Keratinocyte (primary cell): ENCODE data around the gene NR1D2. TPM values are rescaled to one million over a fixed set of nuclear protein-coding genes. Genes with fewer than 3 reads are reported as not detected.

ENCODE experiments used
- DNase-seq: peaks from one replicate; pipeline ENCODE4 v3.0.0-alpha.2; 2011; ENCODE audit warnings: low read depth, missing footprints, low spot score
- FAIRE-seq: peaks from 2 replicates; lab custom pipeline; 2011; peaks lifted over from hg19 to GRCh38; lab: Jason Lieb, UNC
- H2AFZ ChIP-seq: 2 replicates; pipeline ENCODE4 v1.6.0; 2012; ENCODE audit warnings: low read length, control low read depth, inconsistent platforms; ENCODE audit not compliant: control insufficient read depth
- H3K27ac ChIP-seq: 2 replicates; pipeline ENCODE4 v1.5.1; 2011; ENCODE audit warnings: low read length; ENCODE audit not compliant: control insufficient read depth, insufficient read depth
- H3K27me3 ChIP-seq: 3 replicates; pipeline ENCODE4 v1.6.0; 2011; ENCODE audit warnings: low read length; ENCODE audit not compliant: control insufficient read depth, insufficient read depth; ENCODE audit errors: extremely low read depth
- H3K36me3 ChIP-seq, 2 experiments: 2 replicates in 1 of 2; 3 replicates in 1 of 2; pipeline ENCODE4 v1.5.1; 2011; ENCODE audit warnings: low read length in 2 of 2, mild to moderate bottlenecking in 1 of 2; ENCODE audit not compliant: control insufficient read depth in 2 of 2, insufficient read depth in 2 of 2; ENCODE audit errors: extremely low read depth in 1 of 2
- H3K4me1 ChIP-seq: 3 replicates; pipeline ENCODE4 v1.5.1; 2011; ENCODE audit warnings: low read length; ENCODE audit not compliant: control insufficient read depth, insufficient read depth; ENCODE audit errors: extremely low read depth
- H3K4me2 ChIP-seq: 3 replicates; pipeline ENCODE4 v1.6.0; 2011; ENCODE audit warnings: low read depth, low read length; ENCODE audit not compliant: control insufficient read depth, insufficient read depth; ENCODE audit errors: extremely low read depth
- H3K4me3 ChIP-seq, 3 experiments: fragments of 200-600 bp in 1 of 3; sonication (generic) in 1 of 3; 2 replicates in 2 of 3; 3 replicates in 1 of 3; pipeline ENCODE4 v1.5.1; 2011 to 2016; ENCODE audit warnings: low read length in 3 of 3, mild to moderate bottlenecking in 3 of 3, control low read depth in 2 of 3, inconsistent platforms in 1 of 3, low read depth in 1 of 3, mixed read lengths in 1 of 3, mixed run types in 1 of 3, moderate library complexity in 1 of 3; ENCODE audit not compliant: control insufficient read depth in 2 of 3, insufficient read depth in 2 of 3; ENCODE audit errors: extremely low read depth in 1 of 3
- H3K79me2 ChIP-seq: 2 replicates; pipeline ENCODE4 v1.6.0; 2012; ENCODE audit warnings: low read length; ENCODE audit not compliant: control insufficient read depth, insufficient read depth
- H3K9ac ChIP-seq: 3 replicates; pipeline ENCODE4 v1.6.0; 2011; ENCODE audit warnings: low read length; ENCODE audit not compliant: control insufficient read depth, insufficient read depth; ENCODE audit errors: extremely low read depth
- H3K9me1 ChIP-seq: 3 replicates; pipeline ENCODE4 v1.6.0; 2011; ENCODE audit warnings: low read length; ENCODE audit not compliant: control insufficient read depth, insufficient read depth; ENCODE audit errors: extremely low read depth
- H3K9me3 ChIP-seq: 2 replicates; pipeline ENCODE4 v1.5.1; 2012; ENCODE audit warnings: low read depth, low read length; ENCODE audit not compliant: control insufficient read depth
- H4K20me1 ChIP-seq: 3 replicates; pipeline ENCODE4 v1.6.0; 2011; ENCODE audit warnings: low read length; ENCODE audit not compliant: control insufficient read depth, insufficient read depth; ENCODE audit errors: extremely low read depth
- EZH2 ChIP-seq: IDR thresholded peaks from one replicate; pipeline ENCODE4 v1.6.1; 2012; ENCODE audit warnings: inconsistent platforms, mild to moderate bottlenecking, low read length, moderate library complexity
- dilution Hi-C: fragments of 300-500 bp; cut with MboI; formaldehyde crosslinking; loops from one replicate; pipeline ENCODE4 v1.7.0; 2020; ENCODE audit warnings: low sequenced_read_pairs; ENCODE audit not compliant: extremely low pct_ligation_motif_present
- polyA plus RNA-seq, 5 experiments: library from polyadenylated mRNA; depleted of rRNA in 3 of 5; stranded (reverse) in 3 of 5; stranded (forward) in 1 of 5; unstranded in 1 of 5; fragments of >200 nt; gene quantifications; 1 replicate in 1 of 5; 2 replicates in 3 of 5; 3 replicates in 1 of 5; pipeline versions ENCODE4 v1.2.1 to v1.2.3, GENCODE V29; 2011 to 2012; ENCODE audit warnings: missing spikeins in 2 of 5, low read depth in 1 of 5, low replicate concordance in 1 of 5
- TF ChIP-seq, protein P1 (sequence below), 3 experiments: IDR thresholded peaks in 1 of 3; conservative IDR thresholded peaks in 1 of 3; optimal IDR thresholded peaks in 1 of 3; 2 replicates in 2 of 3; 3 replicates in 1 of 3; pipeline versions ENCODE3 to v1.5.1; 2011; ENCODE audit warnings: low read length in 3 of 3, mild to moderate bottlenecking in 3 of 3, moderate library complexity in 2 of 3, control low read depth in 1 of 3, inconsistent platforms in 1 of 3; ENCODE audit not compliant: insufficient read depth in 2 of 3; ENCODE audit errors: extremely low read depth in 1 of 3

Gene NR1D2
- polyA plus RNA-seq, 1 donor (not counting 4 experiments of a cell fraction or from before 2014, with no cell fraction given): 10.3 TPM

DNA sequence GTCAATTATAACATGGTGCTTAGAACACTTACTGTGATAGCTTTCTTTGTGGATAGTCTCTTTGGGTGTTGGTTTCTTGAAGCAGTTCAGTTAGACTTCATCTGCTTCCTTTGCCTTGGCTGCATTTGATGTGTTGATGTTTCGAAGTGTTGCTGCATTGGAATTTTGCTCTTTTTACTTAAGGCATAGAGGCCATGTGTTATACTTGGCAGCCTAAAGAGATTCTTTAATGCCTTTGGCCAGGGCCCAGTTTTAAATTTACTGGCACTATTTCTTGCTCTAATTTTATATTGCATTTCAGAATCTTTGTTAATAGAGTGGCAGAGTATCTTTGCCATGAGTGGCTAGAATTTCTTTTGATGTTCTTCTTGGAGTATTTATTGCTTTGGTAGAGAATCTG, 21.2 kb downstream of the NR1D2 start:
- Histone ChIP-seq H2AFZ (no peak overlapping the region), H3K36me3 (peaks cover 3 to 12% of the 10 kb centered on the region in 2 experiments), H3K9me1 (no peaks in the 10 kb centered on the region), H3K27ac (no peak overlapping the region), H3K4me1 (peaks cover 10% of the 10 kb centered on the region), H4K20me1 (no peaks in the 10 kb centered on the region), H3K4me3 (no peak overlapping the region), H3K9me3 (no peaks in the 10 kb centered on the region), H3K9ac (no peak overlapping the region), H3K27me3 (no peaks in the 10 kb centered on the region), H3K79me2 (peaks cover 2% of the 10 kb centered on the region), H3K4me2 (no peak overlapping the region)
- DNase-seq (no peak), FAIRE-seq (no peak)
- dilution Hi-C loops: no loop called here
- no peak for TF ChIP-seq EZH2
- TF ChIP-seq, protein P1, sequence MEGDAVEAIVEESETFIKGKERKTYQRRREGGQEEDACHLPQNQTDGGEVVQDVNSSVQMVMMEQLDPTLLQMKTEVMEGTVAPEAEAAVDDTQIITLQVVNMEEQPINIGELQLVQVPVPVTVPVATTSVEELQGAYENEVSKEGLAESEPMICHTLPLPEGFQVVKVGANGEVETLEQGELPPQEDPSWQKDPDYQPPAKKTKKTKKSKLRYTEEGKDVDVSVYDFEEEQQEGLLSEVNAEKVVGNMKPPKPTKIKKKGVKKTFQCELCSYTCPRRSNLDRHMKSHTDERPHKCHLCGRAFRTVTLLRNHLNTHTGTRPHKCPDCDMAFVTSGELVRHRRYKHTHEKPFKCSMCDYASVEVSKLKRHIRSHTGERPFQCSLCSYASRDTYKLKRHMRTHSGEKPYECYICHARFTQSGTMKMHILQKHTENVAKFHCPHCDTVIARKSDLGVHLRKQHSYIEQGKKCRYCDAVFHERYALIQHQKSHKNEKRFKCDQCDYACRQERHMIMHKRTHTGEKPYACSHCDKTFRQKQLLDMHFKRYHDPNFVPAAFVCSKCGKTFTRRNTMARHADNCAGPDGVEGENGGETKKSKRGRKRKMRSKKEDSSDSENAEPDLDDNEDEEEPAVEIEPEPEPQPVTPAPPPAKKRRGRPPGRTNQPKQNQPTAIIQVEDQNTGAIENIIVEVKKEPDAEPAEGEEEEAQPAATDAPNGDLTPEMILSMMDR (optimal IDR thresholded peaks at IDR 0.05 in 1 of 3, IDR thresholded peaks at IDR 0.05 in 1 of 3, conservative IDR thresholded peaks at IDR 0.05 in 1 of 3; ENCODE audit: extremely low read depth in 1 of 3, insufficient read depth in 2 of 3, low read length in 3 of 3): no peak

DNA sequence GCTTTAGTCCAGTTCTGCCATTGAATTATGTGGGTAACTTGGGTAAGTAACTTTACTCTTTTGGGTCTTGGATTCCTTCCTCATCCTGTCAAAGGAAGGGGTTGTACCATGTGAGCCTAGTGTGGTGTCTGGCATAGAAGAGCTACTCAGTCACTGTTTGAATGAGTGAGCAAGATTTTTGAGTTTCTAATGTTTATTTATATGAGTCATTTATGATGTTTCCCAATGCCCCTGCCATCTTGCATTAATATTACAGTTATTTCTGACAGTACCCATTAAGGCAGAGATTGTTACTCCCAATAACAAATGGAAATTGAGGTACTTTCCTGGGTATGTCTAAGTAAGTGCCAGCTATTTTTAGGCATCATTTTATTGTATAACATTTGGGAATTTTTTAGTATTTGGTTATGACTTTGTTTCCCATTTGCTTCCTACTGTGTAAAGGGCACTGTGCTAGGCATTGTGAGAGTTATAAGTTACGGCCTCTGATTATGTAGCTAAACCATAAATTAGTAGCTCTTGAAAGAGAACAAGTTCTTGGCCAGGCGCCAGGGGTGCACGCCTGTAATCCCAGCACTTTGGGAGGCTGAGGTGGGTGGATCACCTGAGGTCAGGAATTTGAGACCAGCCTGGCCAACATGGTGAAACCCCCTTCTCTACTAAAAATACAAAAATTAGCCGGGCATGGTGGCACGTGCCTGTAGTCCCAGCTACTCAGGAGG, 23.5 kb downstream of the NR1D2 start:
- TF ChIP-seq EZH2: no peak
- TF ChIP-seq, protein P1 (optimal IDR thresholded peaks at IDR 0.05 in 1 of 3, IDR thresholded peaks at IDR 0.05 in 1 of 3, conservative IDR thresholded peaks at IDR 0.05 in 1 of 3; ENCODE audit: extremely low read depth in 1 of 3, insufficient read depth in 2 of 3, low read length in 3 of 3): no peak
- DNase-seq (no peak), FAIRE-seq (no peak)
- H3K9ac ChIP-seq: no peak overlapping the region
- no peaks in the 10 kb centered on the region for H3K9me3 ChIP-seq
- peaks cover 2% of the 10 kb centered on the region for H3K79me2 ChIP-seq
- H3K9me1 ChIP-seq: no peaks in the 10 kb centered on the region
- H3K27me3 ChIP-seq: no peaks in the 10 kb centered on the region
- H4K20me1 ChIP-seq: no peaks in the 10 kb centered on the region
- H3K4me2 ChIP-seq: no peak overlapping the region
- H2AFZ ChIP-seq: no peak overlapping the region
- peaks cover 3 to 10% of the 10 kb centered on the region in 2 experiments for H3K36me3 ChIP-seq
- H3K4me1 ChIP-seq: peaks cover 4% of the 10 kb centered on the region
- no peak overlapping the region for H3K4me3 ChIP-seq
- dilution Hi-C loops: no loop called here
- no peak overlapping the region for H3K27ac ChIP-seq
